Activated CD4-positive, alpha-beta T cell treated with anti-CD3 and anti-CD28 coated beads, Interleukin-2, Interleukin-6, amounts not matched to agents 100 ng/mL and 50 ng/mL, durations not matched to agents 16 hours and 8 hours (primary cell): Measurements from ENCODE around the gene JPH3.
"Not testable (repeated sequence)": the region's sequence is repeated elsewhere in the genome, so short reads cannot be mapped to it uniquely, and the experiment has no call there.

Experiments used
- DNase-seq: peaks from one replicate; pipeline ENCODE4 v3.0.0-alpha.2; 2020

Gene JPH3

GRCh38 chr16:87721622-87722585 lies 119.6 kb downstream of the JPH3 start:
- DNase-seq = no peak

- DNase-seq = no peak
Measured at GRCh38 chr16:87722590-87723225, 120.4 kb downstream of the JPH3 start.

DNA sequence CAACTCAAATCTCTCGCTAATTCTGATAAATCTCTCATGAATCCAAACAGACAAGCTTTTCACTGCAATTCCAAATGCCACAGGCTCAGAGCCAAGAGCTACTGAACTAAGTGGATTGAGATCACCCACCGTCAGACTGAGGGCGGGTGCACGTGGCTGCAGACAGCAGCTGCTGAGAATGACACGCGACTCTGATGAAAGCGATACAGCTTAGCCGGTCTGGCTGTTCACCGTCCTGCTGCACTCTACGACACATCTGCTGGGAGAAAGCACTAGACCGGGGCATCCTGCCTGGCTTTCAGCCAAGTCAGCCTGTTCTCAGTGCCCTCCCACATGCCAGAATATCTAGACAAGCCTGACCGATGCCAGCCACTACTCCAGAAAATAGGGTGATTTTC lies 120.9 kb downstream of the JPH3 start:
- DNase-seq = no peak

DNA sequence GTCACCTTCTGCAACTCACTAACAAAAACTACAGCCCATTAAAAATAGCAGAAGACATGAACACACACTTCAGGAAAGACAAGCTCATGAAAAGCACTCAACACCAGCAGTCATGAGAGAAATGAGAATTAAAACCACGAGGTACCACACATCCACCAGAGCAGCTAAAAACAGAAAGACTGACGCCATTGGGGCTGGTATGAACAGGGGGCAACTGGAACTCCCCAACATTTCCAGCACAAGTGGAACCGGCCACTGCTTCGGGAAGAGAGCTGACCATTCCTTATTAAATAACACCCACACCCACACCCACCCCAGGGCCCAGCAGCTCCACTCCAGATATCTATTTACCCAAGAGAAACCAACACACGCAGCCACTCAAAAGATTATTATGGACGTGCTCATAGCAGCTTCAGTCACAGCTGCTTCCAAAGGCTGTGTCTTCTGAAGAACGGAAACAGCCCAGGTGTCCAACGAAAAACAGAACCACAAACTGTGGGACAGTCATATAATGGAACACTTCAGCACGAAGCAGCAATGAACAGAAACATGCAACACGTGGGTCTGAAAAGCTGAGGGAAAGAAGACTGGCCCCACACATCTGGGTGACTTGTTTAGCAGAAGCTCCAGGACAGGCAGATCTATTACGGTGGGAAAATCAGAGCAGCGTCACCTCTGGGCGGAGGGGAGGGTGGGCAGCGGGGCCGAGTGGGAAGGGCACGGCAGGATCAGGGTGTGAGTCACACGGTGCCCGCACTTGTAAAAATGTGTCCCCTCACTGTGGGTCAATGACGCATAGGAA lies 122.4 kb downstream of the JPH3 start:
- no peak for DNase-seq

DNA sequence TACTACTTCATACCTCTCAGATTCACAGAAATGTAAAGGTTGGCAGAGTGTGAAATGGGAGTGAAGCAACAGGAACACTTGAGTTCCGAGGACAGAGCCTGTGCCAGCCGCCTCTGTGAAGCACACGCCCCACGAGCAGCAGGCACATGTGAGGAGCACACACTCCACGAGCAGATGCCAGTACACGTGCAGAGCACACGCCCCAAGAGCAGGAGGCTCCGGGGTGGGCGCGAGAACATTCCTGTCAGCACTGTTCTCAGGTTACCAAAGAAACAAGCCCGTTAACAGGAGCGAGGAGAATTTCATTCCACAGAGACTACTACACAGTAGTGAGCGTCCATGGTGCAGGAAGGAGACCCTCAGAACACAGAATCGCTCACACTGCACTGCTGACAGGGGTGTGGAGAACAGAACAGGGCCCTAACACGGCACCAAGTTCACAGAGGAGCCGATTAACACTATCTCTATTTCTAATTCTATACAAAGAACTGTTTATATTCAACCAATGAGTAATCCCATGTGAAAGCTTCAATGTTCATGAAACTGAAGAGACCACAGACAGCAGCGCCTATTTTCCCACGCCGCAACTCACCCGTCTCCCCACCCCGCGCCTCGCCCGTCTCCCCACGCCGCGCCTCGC lies 123.4 kb downstream of the JPH3 start:
- no peak for DNase-seq

- not testable (repeated sequence) for DNase-seq
Measured at GRCh38 chr16:87726577-87726976, 124.3 kb downstream of the JPH3 start.

GRCh38 chr16:87727346-87727745 lies 125.0 kb downstream of the JPH3 start:
- no peak for DNase-seq

DNA sequence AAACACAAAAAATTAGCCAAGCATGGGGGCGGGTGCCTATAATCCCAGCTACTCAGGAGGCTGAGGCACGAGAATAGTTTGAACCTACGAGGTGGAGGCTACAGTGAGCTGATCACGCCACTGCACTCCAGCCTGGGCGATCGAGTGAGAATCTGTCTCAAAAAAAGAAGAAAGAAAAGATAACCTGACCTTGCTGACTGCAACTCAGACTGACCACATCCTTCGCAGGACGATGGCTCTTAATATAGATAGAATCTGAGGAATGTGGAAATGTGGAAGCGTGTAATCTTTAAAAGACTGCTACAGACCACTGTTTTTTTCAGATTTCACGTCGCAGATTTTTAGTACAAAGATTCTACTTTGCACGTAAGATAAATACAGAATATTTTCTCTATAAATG lies 125.7 kb downstream of the JPH3 start:
- no peak for DNase-seq

GRCh38 chr16:87729266-87729954 lies 127.1 kb downstream of the JPH3 start:
- no peak for DNase-seq

DNA sequence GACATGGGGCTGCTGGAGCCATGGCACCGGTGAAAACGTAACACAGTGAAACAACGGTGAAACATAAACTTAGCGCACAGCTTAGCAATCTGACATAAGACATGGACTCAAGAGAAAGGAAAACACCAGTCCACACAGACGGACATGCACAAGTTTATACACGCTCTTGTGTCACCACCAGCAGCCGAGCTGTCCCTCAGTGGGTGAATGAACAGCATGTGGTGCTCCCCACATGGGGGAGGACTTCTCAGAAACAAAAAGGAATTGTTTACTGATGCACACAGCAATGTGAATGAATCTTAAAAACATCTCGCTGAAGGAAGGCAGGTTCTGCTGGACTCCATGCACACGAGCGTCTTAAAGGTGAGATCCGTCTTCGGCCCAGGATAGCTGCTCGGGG lies 129.3 kb downstream of the JPH3 start:
- no peak for DNase-seq

DNA sequence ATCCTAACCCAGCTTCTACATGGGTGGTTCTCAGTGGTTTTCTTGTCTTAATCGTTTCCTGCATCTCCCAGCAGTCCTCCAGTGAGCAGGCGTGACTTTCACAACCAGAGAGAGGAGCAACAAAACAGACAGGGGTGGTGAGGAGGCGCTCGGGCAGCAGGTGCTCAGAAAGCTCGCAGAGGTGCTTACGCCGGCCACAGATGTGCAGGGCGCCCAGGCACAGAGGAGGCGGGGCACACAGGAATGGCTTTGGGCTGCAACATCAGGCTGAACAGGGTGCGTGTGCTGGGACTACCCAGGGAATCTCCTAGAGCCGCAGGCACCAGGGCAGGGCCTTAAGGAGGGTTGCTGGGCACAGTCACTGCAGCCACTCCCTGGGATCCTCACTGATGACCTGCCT lies 130.9 kb downstream of the JPH3 start:
- DNase-seq = no peak

DNA sequence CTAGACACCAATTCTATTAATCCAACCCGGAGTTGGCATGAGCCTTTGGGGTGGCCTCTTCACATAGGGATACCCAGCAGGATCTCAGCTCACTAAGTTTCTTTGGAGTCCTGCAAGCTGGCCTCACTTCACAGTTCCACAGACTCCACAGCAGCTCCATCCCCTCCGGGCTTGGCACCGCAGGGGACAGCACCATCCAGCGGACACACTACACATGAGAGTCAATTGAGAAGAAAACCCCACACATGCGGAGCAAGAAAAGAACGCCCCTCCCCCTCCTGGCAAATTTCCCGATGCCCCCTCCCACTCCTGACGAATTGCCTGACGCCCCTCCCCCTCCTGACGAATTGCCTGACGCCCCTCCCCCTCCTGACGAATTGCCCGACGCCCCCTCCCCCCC lies 132.3 kb downstream of the JPH3 start:
- DNase-seq = no peak

DNA sequence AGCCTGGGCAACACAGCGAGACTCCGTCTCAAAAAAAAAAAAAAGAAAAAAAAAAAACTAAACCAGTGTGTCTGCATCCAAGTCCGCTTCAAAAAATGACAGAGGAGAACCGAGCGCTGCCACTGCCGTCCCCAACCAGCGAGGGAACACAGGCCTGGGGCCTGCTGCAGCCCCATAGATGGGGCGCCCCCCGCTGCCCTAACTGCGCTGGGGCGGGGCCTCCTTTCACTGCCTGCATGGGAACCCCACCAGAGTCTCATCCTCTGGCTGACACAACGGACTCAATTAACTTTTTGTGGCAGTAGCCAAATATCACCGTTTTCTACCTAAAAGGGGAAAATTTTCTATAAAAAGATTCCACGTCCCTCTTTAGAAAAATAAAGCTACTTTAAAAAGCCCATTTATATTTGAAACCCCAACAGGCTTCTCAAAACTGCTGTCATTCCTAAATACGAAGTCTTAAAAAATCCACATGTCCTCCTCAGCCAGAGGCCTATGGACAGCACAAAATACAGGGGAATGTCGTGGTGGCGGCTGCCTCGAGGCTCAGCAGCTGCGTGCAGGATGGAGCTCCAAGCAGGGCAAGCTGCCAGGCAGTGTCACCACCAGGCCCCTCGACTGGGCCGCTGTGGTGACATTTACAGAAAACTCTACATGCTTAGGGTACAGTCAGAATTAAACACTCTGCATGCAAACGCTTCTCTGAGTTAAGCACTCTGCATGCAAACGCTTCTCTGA lies 133.1 kb downstream of the JPH3 start:
- DNase-seq = no peak

GRCh38 chr16:87736008-87736382 lies 133.7 kb downstream of the JPH3 start:
- no peak for DNase-seq

DNA sequence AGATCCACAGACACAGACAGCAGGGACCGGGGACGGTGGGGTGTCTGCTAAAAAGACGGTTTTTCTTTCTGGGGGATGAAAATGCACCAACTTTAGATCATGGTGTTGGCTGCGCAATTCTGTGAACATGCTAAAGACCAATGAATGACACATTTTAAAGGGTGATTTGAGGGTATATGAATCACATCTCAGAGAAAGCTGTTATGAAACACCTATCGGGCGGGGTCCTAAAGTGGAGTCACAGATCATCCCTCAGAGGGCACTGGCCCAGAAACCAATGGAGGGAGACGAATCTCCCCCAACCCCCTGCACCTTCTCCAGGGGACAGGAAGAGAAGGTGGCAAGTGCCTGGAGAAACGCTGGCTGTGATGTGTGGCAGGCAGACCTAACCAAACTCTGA lies 137.5 kb downstream of the JPH3 start:
- no peak for DNase-seq

DNA sequence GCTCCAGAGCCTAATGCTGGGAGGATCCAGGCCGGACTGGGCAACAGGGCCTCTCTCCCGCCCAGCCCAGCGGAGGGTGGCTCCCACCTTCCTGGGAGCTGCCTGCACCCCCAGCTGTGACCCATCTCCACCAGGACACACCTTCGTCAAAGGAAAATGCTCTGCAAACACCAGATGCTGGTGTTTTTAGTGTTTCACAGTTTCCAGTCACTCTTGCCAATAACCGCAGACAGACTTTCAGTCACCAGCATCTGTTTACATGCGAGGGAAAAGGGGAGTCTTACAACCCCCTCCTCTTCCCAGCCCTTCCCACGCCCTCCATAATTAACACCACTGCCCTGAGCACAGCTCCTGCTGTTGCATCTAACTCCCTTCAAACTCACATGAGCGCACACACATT lies 138.1 kb downstream of the JPH3 start:
- no peak for DNase-seq

DNA sequence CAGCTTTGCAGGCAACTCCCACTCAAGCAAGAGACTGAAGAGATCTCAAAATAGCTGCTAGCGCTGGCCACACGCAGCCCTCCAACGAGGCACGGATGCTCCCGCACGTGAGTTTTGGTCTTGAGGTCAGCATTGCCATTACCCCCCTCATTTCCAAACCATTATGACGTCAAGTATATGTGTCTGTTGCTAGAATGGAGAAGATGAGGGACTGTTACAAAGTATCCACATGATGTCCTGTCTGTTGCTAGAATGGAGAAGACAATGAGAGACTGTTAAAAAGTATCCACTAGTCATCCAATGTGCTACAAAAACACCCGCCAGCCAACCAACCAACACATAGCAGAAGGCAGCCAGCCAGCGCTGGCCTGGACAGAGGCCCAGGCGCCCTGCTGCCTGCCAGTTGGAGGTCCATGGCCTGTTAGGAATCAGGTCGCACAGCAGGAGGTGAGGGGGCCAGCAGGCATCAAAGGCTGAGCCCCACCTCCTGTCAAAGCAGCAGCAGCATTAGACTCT lies 138.7 kb downstream of the JPH3 start:
- DNase-seq = no peak

GRCh38 chr16:87741700-87742415 lies 139.6 kb downstream of the JPH3 start:
- no peak for DNase-seq

- DNase-seq = no peak
Measured at GRCh38 chr16:87742781-87743490, 140.6 kb downstream of the JPH3 start.
